Activated naive CD8-positive, alpha-beta T cell (primary cell): ENCODE measurements around the gene KDM3A.

Source experiments
- H3K27ac Mint-ChIP-seq: one replicate; pipeline ENCODE4 v1.8.0; 2021; ENCODE audit warnings: mixed read lengths
- H3K27me3 Mint-ChIP-seq: one replicate; pipeline ENCODE4 v1.8.0; 2021; ENCODE audit warnings: mixed read lengths
- H3K36me3 Mint-ChIP-seq: one replicate; pipeline ENCODE4 v1.8.0; 2021; ENCODE audit warnings: mixed read lengths
- H3K4me1 Mint-ChIP-seq: one replicate; pipeline ENCODE4 v1.8.0; 2021; ENCODE audit warnings: low read depth, mixed read lengths
- H3K4me3 Mint-ChIP-seq: one replicate; pipeline ENCODE4 v1.8.0; 2021; ENCODE audit warnings: mild to moderate bottlenecking, mixed read lengths
- H3K9me3 Mint-ChIP-seq: one replicate; pipeline ENCODE4 v1.8.0; 2021; ENCODE audit warnings: low read depth, mixed read lengths

The KDM3A gene

DNA sequence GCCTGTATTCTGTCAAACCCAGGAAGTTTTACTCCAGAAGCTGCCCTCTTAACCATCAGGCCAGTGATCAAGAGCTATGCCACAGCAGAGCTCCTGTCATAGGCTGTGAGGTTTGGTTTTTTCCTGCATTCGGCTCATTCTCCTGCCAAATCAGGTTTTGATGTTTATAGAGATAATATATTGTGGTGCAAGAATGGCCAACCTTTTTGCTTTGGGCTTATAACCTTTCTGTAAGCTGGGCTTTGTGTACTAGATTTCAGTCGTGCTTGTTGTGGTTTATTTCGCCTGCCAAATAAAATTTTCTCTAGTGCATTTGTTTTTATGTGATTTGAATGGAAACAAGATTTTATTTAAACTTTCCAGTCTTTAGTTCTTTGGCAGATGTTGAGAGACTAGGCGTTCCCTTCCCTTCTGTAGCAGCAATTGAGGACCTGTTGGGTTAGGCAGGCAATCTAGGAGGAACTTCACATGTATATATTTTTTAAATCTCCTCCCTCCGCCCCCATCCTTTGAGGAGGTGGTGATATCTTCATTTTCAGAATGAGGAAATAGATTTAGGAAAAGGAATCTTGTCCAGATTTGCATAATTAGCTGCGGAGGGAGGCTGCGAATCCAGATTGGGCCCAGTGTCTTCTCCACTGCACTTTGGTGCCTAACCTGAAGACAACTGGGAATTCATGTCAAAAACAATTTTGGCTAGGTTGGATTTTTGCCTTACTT, 2.6 kb downstream of the KDM3A start:
- Mint-ChIP-seq H3K4me1 (peaks cover 73% of the 10 kb centered on the region), H3K27ac (peak overlapping the region; percentile 95)

DNA sequence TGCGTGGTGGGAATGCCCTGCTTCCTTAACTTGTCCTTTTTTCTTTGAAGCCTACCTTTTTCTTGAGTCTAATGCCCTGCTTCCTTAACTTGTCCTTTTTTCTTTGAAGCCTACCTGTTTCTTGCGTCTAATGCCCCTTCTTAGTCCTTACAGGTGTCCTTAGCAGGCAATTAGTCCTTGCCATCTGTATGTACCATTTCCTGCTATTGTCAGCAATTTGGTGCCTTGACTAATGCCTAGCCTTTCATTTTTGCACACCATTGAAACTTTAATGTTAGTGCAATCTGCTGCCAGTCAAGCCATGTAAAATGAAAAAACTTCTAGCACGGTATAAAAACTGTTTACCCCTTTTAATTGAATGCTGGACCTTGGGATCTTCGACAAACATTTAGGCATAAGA, 4.3 kb downstream of the KDM3A start:
- peaks cover 19% of the 10 kb centered on the region for H3K36me3 Mint-ChIP-seq
- peaks cover 2% of the 10 kb centered on the region for H3K9me3 Mint-ChIP-seq
- H3K27me3 Mint-ChIP-seq, result no peaks in the 10 kb centered on the region
- peak overlapping the region; percentile 67 for H3K27ac Mint-ChIP-seq
- H3K4me1 Mint-ChIP-seq, result peaks cover 86% of the 10 kb centered on the region
- peak overlapping the region; percentile 44 for H3K4me3 Mint-ChIP-seq

More for the DNA sequence above, 2.6 kb downstream of the KDM3A start:
- Mint-ChIP-seq H3K4me3 (peak overlapping the region; percentile 93), H3K36me3 (peaks cover 22% of the 10 kb centered on the region), H3K27me3 (no peaks in the 10 kb centered on the region), H3K9me3 (peaks cover 9% of the 10 kb centered on the region)

DNA sequence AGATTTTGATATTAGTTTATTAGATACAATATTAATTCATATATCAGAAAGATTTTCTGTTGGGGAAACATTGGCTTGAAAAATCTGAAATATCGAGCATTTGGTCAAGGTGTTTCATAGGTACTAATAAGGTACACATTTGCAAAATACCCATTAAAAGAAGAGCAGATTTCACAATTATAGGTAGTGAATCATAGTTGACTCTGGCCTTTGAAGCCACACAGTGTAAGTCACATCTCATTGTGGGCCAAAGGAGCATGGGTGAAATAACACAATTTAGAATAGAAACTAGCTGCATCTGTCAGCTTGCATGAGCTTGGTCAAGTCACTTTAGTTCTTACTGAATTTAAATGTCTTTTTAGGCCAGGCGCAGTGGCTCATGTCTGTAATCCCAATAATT, 4.9 kb downstream of the KDM3A start:
- Mint-ChIP-seq H3K9me3 (no peaks in the 10 kb centered on the region), H3K27ac (peak overlapping the region; percentile 67), H3K36me3 (peaks cover 18% of the 10 kb centered on the region), H3K4me1 (peaks cover 87% of the 10 kb centered on the region), H3K27me3 (no peaks in the 10 kb centered on the region), H3K4me3 (no peak overlapping the region)

DNA sequence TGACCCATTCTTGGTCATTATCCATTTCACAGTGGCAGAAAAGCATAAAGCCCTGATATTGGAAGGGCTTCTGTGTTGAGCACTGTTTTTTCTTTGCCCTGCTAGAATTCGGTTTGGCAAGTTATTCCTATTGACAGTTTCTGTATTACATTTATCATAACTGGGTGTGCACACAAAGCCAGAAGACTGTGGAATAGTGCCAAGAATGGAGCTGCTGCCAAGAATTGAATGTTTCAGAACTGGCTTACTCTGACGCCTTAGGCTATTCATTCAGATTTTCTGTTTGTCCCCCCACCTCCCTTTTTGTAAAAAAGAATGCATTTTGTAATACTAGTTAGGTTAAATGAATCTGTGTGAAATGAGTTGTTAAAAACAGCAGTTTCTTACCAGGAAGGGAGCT, 12.7 kb downstream of the KDM3A start:
- H3K27me3 Mint-ChIP-seq, result no peaks in the 10 kb centered on the region
- H3K27ac Mint-ChIP-seq, result no peak overlapping the region
- H3K9me3 Mint-ChIP-seq, result no peaks in the 10 kb centered on the region
- peaks cover 33% of the 10 kb centered on the region for H3K4me1 Mint-ChIP-seq
- H3K4me3 Mint-ChIP-seq, result no peak overlapping the region
- peaks cover 19% of the 10 kb centered on the region for H3K36me3 Mint-ChIP-seq

DNA sequence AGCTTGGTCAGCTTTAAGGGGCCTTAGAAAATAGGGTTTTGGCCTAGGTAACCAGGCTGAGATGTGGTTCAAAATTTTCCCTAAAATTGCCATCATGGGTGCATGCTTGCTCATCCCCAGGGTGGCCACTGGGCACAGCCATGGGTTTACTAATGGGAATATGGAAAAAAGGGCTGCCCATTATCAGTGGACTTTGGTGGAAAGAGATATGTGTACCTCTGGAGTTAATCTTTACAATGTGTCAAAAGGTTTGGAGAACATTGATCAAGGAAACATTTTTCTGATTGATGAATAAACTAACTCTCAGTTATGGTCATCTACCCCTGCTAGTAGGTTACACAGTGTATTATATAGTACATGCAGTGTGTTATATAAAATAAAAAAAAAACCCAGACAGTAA, 13.1 kb downstream of the KDM3A start:
- Mint-ChIP-seq H3K9me3 (no peaks in the 10 kb centered on the region), H3K4me3 (no peak overlapping the region), H3K4me1 (peaks cover 30% of the 10 kb centered on the region), H3K36me3 (peaks cover 22% of the 10 kb centered on the region), H3K27ac (no peak overlapping the region), H3K27me3 (no peaks in the 10 kb centered on the region)

DNA sequence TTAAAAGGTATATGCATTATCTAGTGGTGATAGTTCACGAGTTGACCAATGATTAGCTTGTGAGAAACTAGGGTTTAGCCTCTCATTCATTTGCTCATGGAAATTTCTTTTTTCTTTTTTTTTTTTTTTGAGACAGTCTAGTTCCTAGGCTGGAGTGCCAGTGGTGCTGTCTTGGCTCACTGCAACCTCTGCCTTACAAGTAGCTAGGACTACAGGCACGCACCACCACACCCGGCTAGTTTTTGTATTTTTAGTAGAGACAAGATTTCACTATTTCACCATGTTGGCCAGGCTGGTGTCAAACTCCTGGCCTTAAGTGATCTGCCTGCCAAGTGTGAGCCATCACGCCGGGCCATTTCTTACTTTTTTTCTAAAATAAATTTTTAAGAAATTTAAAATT, 14.0 kb downstream of the KDM3A start:
- H3K36me3 Mint-ChIP-seq, result peaks cover 24% of the 10 kb centered on the region
- no peak overlapping the region for H3K27ac Mint-ChIP-seq
- peaks cover 24% of the 10 kb centered on the region for H3K4me1 Mint-ChIP-seq
- no peak overlapping the region for H3K4me3 Mint-ChIP-seq
- H3K27me3 Mint-ChIP-seq, result no peaks in the 10 kb centered on the region
- no peaks in the 10 kb centered on the region for H3K9me3 Mint-ChIP-seq

DNA sequence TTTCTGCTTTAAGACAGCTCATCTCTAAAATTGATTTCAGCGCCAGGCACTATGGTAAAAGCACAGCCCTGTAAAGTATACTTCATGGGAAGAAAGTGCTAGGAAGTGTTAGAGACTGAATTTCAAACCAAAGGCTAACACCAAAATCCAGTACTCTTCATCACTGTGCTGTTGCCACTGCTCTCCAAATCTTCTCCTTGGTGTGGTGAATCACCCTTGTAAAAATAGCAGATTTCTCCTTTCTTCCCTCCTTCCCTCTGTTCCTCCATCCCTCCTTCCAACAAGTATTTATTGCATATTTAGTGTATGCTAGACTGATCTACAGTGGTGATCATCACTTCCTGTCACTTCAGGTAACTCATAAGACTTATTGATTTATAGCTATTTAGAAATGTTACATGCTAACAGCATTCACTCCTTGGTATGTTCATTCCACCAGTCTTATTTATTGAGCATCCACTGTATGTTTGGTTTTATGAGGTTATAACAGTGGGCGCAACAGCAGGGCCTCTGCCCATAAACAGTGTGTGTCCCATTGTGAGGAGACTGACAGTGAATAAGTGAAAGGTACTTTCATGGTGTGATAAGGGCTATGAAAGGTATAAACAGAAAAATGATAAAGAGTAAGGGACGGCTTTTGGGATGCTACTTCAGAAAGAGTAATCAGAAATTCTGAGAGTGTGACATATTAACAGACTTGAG, 20.0 kb downstream of the KDM3A start:
- Mint-ChIP-seq H3K4me1 (peaks cover 30% of the 10 kb centered on the region), H3K9me3 (no peaks in the 10 kb centered on the region), H3K27ac (peak overlapping the region; percentile 36), H3K4me3 (no peak overlapping the region), H3K36me3 (peaks cover 32% of the 10 kb centered on the region), H3K27me3 (no peaks in the 10 kb centered on the region)

DNA sequence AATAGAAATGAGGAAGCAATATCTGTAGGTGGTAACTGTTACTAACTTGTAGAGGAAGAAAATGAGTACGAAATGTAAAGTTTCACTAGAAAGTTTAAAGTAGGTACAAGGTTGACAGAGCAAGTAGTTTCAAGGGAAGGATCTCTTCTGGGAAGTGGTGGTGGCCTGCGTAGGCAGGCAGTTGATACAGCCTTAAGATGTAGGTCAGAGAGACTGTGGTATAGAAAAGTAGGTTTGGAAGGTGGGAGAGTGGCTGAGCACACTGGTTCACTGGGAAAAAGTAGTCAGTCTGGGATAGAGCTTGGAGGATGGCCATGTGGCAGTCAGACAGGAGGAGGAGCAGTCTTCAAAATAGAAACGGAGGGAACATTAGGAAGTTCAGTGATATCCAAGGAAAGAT, 23.5 kb downstream of the KDM3A start:
- Mint-ChIP-seq H3K4me1 (peaks cover 46% of the 10 kb centered on the region), H3K9me3 (no peaks in the 10 kb centered on the region), H3K27ac (peak overlapping the region; percentile 4), H3K36me3 (peaks cover 20% of the 10 kb centered on the region), H3K27me3 (no peaks in the 10 kb centered on the region), H3K4me3 (no peak overlapping the region)

DNA sequence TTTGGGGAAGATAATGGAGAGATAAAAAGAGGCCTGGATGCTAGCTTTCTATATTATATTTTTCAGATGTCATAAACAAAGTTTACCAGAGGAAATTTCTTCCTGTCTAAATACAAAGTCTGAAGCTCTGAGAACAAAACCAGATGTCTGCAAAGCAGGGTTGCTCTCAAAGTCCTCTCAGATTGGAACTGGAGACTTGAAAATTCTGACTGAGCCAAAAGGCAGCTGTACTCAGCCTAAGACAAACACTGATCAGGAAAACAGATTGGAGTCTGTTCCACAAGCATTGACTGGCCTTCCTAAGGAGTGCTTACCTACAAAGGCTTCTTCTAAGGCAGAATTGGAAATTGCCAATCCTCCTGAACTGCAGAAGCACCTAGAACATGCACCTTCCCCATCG, 25.1 kb downstream of the KDM3A start:
- Mint-ChIP-seq H3K4me1 (peaks cover 44% of the 10 kb centered on the region), H3K4me3 (no peak overlapping the region), H3K27ac (peak overlapping the region; percentile 29), H3K9me3 (no peaks in the 10 kb centered on the region), H3K27me3 (no peaks in the 10 kb centered on the region), H3K36me3 (peaks cover 15% of the 10 kb centered on the region)

DNA sequence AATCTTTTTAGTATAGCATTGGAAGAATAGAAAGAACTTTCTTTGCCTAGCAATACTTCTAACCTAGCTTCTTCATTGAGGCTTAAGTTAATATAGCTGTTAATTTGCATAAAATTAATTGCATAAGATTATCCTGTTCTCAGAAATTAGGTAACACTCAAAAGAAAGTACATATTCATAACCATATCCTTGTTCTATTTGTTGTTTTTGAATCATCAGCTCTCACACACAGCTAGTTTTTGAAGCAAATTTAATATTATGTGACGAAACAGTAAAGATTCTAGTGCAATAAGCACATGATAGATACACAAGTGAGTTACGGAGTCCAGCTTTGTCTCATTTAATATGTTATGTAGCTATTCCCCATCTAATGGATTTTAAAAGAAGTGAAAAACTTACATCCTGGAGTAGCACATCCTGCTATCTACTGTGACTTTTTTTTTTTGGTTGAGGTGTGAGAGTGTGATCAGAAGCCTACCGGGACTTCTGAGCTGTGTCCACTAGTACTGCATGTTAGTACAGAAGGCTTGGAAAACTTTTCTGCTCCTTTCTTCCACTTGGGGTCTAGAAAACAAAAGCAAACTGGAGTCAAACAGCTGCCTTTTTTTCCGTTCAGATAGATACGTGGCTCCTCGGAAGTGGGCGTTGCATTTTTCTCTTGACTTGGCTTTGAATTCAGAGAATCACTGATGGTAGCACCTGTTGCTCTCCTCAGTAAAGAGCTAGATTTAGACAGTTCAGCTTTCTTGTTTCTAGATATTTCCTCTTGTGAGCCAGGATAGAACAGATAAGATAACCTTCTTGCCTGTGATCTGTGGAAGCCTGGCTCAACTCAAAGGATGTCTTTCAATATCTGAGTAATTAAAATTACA, 27.2 kb downstream of the KDM3A start:
- peak overlapping the region; percentile 73 for H3K27ac Mint-ChIP-seq
- H3K27me3 Mint-ChIP-seq, result no peaks in the 10 kb centered on the region
- H3K4me3 Mint-ChIP-seq, result peak overlapping the region; percentile 24
- H3K9me3 Mint-ChIP-seq, result no peaks in the 10 kb centered on the region
- H3K4me1 Mint-ChIP-seq, result peaks cover 55% of the 10 kb centered on the region
- peaks cover 7% of the 10 kb centered on the region for H3K36me3 Mint-ChIP-seq

DNA sequence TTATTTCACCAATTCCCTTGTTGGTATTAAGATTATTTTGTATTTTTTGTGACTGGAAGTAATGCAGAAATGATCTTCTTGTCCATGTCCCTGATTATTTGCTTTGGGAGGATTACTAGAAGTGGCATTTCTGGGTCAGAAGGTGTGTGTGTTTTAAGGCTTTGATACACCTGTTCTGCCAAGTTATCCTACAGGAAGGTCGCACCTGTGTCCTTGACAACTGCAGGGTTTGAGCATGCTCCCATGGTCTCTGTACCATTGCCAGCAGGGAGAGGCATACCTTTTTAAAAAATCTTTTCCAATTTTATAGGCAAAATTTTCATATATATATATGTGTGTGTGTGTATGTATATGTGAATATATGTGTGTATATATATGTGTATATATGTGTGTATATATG, 29.7 kb downstream of the KDM3A start:
- Mint-ChIP-seq H3K27me3 (no peaks in the 10 kb centered on the region), H3K4me3 (no peak overlapping the region), H3K9me3 (no peaks in the 10 kb centered on the region), H3K36me3 (peaks cover 3% of the 10 kb centered on the region), H3K4me1 (peaks cover 54% of the 10 kb centered on the region), H3K27ac (no peak overlapping the region)

DNA sequence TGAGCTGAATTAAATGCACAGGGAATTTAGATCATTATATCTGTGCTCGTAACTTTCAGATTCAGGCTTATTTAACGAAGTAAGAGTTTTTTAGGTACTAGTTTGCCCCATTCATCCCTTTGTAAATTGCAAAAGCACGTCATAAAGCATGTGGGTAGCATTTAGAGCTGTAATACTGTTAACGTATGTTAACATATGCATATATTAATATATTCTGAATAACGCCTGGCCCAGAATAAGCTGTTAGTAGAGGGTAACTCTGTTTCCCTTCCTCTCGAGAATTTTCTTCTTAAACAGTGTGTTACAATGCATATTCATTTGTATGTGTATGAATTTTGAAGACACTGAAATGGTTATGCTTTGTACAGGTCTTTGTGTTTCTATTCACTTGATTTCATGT, 30.5 kb downstream of the KDM3A start:
- peak overlapping the region; percentile 74 for H3K27ac Mint-ChIP-seq
- no peak overlapping the region for H3K4me3 Mint-ChIP-seq
- H3K4me1 Mint-ChIP-seq, result peaks cover 56% of the 10 kb centered on the region
- peaks cover 6% of the 10 kb centered on the region for H3K36me3 Mint-ChIP-seq
- no peaks in the 10 kb centered on the region for H3K27me3 Mint-ChIP-seq
- no peaks in the 10 kb centered on the region for H3K9me3 Mint-ChIP-seq

DNA sequence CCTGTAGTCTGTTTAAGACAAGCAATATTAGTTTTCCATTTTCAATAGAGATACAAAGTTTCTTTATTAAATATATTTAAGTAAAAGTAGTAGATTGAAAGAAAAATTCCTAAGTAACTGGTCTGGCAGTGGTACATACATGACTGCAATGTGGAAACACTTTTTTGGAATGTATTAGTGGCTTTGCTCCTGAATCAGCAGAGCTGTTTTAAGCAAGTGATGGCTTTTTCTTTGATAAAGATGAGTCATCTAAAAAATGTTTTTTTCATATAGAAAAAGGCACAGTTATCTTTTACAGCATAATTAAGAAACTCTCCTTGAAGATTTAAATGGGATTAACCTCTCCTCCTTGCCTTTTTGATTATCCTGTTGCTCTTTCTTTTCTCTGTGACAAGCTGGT, 34.9 kb downstream of the KDM3A start:
- H3K4me3 Mint-ChIP-seq, result no peak overlapping the region
- peak overlapping the region; percentile 85 for H3K27ac Mint-ChIP-seq
- no peaks in the 10 kb centered on the region for H3K27me3 Mint-ChIP-seq
- H3K9me3 Mint-ChIP-seq, result no peaks in the 10 kb centered on the region
- H3K36me3 Mint-ChIP-seq, result peaks cover 16% of the 10 kb centered on the region
- H3K4me1 Mint-ChIP-seq, result peaks cover 36% of the 10 kb centered on the region

DNA sequence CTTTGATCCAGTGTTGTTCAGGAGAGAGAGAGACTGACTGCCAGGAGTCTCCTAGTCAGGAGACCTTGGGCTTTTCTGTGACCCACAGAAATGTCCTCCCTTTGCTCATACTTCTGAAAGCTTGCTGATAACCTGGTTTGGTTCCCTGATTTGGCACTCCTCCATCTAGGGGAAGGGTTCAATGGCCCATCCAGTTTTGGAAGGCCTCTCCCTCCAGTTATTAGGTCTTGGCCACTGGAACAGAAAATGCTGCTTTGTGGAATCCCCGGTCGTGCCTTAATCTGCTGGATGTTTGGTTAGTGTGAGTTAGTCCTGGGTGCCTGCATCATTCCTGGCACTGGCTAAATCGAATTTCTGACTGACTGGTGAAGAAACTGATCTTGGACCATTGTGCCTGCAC, 35.7 kb downstream of the KDM3A start:
- Mint-ChIP-seq H3K4me1 (peaks cover 34% of the 10 kb centered on the region), H3K36me3 (peaks cover 16% of the 10 kb centered on the region), H3K27me3 (no peaks in the 10 kb centered on the region), H3K27ac (peak overlapping the region; percentile 85), H3K4me3 (no peak overlapping the region), H3K9me3 (no peaks in the 10 kb centered on the region)

DNA sequence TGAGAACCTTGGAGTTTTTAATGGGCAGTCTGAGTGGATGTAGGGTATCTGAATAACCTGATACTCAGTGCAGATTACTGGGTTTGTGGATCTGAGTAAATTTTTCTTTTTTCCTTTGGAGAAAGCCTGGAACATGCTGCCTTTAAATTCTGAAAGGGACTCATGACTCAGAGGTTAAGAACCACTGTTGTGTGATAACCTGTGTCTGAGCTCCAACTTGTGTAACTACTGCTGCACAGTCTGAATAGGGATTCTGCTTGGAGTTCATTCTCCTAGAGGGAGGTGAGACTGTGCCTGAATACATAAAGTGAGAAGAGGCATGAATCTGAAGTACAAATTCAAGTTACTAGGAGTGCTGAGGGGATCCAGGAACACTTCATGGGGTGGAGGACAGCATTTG, 36.2 kb downstream of the KDM3A start:
- H3K9me3 Mint-ChIP-seq, result no peaks in the 10 kb centered on the region
- peak overlapping the region; percentile 77 for H3K27ac Mint-ChIP-seq
- H3K27me3 Mint-ChIP-seq, result no peaks in the 10 kb centered on the region
- H3K4me3 Mint-ChIP-seq, result no peak overlapping the region
- peaks cover 16% of the 10 kb centered on the region for H3K36me3 Mint-ChIP-seq
- H3K4me1 Mint-ChIP-seq, result peaks cover 36% of the 10 kb centered on the region
